ENCODE results near the gene ESYT2. TPM values are rescaled to one million over a fixed set of nuclear protein-coding genes. Genes with fewer than 3 reads are reported as not detected.
A peak's percentile ranks its signal among the peaks of the same experiment; 100 is the strongest.

ESYT2 gene
- total RNA-seq, 1 experiment from 2014 or later, result 98.3 TPM

DNA sequence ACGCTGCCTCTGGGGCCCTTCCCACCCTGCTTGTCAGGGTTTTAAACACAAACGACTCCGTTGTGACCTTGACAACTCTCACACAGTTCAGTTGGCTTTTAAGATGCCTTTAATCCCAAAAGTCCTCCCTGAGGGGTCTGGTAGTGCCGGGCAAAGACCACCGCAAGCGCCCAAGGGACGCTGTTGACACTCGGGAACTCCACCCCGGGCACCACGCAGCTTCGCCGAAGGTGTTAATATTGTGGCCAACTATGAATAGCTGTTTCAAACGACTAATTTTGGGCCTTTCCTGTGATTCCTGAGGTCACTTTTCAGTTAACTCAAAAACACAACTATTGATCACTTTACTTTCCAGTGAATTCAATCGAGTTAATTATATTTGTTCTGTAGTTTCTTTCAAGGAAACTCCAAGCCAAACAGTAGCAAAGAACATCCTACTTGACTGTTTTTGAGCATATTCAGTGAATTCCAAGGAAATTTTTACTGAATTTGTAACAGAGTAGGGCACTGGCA, 958 bp upstream of the ESYT2 start:
- in situ Hi-C loops (cut with HindIII; ENCODE audit: low pct_unique_long_range_greater_than_20kb, low sequenced_read_pairs), result no loop called here
- DNase-seq (ENCODE audit: low read depth), result no peak

DNA sequence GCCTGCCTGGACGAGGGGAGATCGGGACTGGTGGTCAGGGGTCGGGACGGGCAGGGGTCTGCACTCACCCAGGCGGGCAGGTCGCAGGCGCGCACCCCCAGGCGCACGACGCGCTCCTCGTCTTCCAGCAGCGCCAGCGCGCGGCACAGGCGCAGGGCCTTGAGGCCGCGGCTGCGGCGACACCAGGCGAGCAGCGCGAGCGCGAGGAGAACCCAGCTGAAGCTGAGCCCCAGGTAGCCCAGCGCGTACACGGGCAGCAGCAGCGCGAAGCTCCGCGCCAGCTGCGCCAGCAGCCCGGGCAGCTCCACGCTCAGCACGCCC, 328 bp downstream of the ESYT2 start:
- in situ Hi-C loops (cut with HindIII; ENCODE audit: low pct_unique_long_range_greater_than_20kb, low sequenced_read_pairs), result no loop called here
- DNase-seq (ENCODE audit: low read depth), result peak; percentile 61

DNA sequence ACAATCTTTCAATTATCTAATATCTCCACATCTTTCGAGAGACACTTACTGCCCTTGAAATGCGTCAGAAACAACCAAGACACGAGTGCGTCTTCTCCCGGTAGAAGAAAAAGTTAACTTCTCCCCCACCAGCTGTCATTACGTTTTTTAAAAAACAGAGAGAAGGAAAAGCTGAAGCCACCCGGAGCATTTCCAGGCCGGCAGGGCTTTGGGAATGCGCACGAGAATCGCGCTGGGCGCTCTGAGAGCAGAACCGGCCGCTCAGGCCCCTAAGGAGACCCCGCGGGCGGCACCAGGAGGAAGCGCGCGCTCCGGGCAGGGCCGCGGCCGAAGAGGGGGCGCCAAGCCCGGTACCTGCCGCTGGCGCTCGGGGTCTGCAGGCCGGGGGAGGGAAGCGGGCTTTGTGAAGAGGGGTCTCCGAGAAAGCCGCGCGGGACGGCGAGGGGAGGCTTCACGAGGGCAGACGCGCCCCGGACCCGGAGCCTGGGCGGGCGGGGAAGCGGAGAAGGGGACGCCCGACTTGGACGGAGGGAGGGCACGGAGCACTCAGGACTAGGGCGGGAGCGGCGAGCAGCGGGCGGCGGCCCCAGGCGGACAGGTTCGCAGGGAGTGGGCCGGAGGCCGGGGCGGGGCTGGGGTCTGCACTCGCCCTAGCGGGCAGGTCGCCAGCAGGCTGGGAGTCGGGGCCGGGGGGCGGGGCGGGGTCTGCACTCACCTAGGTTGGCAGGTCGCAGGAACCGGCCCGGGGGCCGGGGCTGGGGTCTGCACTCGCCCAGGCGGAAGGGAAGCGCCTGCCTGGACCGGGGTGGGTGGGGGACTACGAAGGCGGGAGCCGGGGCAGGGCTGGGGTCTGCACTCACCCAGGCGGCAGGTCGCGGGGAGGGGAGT, 932 bp downstream of the ESYT2 start:
- DNase-seq (ENCODE audit: low read depth), result no peak
- in situ Hi-C loops (cut with HindIII; ENCODE audit: low pct_unique_long_range_greater_than_20kb, low sequenced_read_pairs), result no loop called here

DNA sequence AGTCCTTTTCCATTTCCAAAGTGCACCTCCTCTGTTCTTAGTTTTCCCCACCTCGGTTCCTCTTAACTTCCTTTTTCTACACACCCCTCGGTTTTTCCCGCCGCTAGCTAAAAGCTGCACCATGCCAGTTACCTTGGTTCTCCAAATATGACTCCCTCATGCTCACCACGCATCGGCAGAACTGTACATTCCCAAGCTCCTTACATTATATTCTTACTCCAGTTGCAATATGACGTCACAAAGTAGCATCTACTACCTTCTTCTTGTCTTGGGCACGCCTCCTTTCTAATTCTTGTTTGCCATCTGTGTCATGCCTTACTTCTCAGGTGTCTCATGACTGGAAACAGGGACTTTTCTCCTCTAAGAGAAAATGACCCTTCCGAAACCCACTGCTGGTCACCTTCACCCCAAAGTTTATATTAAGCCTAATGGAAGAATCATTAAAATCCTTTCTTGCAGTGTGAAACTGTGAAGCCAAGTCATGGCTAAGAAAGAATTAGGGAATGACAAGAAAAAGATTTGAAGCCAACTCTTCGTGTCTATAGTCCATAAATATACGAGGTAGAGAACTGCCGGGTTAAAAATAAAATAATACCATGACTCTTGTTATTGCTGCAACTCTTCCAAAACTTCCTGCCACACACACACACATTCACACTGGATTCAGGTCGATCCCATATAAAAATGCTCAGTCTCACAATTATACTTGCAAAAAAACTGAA, 1.7 kb downstream of the ESYT2 start:
- in situ Hi-C loops (cut with HindIII; ENCODE audit: low pct_unique_long_range_greater_than_20kb, low sequenced_read_pairs), result no loop called here
- peak; percentile 51 for DNase-seq (ENCODE audit: low read depth)

DNA sequence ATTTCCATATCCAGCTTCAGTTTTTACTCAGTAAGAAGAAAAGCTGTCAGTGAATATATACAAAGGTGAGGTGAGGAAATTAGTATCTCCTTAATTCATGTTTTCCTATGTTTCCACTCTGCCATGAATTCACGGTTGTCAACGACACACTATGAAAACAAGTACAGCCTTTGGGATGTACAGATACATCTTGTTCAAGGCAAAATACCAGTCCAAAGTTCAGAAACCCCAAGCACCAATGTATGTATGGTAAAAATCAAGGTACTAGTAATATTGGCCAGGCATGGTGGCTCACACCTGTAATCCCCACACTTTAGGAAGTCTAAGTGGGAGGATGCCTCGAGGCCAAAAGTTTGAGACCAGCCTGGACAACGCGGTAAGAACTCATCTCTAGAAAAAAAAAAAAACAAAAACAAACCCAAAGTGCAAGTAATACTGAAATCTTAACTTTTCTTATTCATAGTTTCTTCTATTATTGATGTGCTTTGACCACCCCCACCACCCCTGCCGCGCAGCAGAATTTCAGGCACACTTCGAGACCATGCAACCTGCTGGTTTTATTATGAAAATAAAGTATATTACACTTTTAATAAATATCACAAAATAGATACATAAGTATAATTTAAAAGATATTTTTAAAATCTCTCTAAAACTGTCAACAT, 3.5 kb downstream of the ESYT2 start:
- in situ Hi-C loops (cut with HindIII; ENCODE audit: low pct_unique_long_range_greater_than_20kb, low sequenced_read_pairs), result no loop called here
- DNase-seq (ENCODE audit: low read depth), result no peak

DNA sequence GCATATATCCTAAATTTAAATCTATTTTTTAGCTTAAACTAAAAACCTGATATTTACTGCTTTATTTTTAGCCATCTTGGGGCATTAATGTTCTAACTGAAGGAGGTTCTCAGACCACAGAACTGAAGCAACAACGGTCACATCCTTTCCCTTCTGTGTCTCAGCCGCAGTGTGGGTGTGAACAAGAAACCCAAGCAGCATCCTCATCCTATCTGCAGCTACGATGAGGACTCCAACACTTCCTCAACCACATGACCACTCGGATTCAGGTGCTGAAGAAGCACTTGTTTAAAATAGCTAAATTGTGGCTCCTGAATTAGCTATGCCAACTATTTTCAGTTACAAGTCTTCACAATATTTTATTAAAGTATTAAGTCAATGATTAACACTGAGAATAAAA, 5.3 kb downstream of the ESYT2 start:
- no peak for DNase-seq (ENCODE audit: low read depth)

DNA sequence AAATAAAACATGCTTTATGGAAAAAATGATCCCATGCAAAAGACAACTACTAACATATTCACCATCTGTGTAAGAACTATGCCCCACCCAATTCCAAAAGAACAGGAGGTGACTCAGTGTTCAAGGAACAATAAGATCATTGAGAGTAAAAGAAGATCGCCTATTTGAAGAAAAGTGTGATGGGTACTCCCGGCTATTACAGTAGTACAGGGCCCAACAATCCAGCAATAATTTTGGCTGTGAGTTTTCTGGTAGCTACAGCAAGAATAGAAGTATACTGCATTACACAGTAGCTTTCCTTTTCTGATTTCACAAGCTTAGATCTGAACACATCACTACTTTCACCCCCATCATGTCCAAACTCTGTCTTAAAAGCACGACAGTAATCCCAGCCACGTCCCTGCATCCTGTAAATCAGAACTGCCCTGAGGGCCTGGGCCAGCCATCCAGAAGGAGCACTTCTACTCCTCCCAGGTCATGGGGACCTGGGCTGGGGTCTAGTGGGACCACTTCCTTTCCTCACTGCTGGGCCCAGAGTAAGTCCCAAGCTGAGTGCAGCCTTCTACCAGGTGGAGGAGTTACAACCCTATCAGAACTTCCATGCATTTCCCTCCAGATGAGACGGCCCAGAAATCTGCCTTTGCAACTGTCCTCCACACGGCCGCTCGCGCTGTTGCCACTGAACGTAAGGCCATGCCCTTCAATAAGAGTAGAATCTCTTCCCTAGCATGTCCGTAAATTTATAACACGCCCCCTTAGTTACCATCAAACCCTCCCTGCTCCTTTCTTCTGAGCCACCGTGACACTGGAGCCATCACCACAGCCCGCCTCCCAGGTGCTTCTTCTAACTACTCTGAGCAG, 7.9 kb downstream of the ESYT2 start:
- in situ Hi-C loops (cut with HindIII; ENCODE audit: low pct_unique_long_range_greater_than_20kb, low sequenced_read_pairs), result no loop called here
- DNase-seq (ENCODE audit: low read depth), result peak; percentile 65

More for the DNA sequence above, 5.3 kb downstream of the ESYT2 start:
- in situ Hi-C loops (cut with HindIII; ENCODE audit: low pct_unique_long_range_greater_than_20kb, low sequenced_read_pairs), result no loop called here

DNA sequence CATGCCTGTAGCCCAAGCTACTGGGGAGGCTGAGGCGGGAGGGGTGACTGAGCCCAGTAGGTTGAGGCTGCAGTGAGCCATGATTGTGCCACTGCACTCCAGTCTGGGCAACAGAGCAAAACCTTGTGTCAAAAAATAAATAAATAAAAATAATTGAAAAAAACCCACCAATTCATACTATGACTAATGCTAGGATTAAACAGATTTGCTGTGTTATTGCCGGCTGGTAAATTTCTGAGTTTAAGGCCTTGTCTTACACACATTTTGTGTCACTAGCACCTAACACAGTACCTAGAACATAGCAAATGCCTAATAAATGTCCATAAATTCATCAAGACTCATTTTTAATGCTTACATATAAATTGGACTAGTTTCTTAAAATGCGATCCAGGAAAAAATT, 8.7 kb downstream of the ESYT2 start:
- in situ Hi-C loops (cut with HindIII; ENCODE audit: low pct_unique_long_range_greater_than_20kb, low sequenced_read_pairs), result no loop called here
- DNase-seq (ENCODE audit: low read depth), result no peak

DNA sequence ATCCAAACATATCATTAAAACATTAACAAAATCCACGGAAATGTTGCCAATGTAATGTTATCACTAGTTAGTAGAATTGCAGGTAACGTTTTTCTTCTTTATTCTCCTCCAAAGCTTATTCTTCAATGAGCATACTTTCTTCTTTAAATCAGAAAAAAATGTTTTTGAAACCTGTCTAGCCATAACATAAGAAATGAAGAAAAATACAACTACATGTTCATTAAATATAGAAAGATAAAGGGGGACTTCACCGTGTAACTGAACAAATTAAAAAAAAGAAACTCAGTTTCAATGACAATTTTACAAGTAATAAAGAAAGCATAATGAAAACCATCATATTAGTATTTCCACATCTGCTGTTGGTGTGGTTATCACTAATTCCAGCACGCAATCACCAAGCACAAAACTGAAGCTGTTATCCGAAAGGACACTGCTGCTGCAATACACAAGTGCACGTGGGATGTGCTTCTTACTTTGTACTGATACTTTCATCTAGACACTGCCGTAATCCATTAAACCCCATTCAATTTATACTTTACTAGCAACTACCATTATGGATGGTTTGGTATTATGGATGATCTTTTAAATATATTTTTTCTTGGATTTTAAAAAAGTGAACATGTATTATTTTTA, 9.6 kb downstream of the ESYT2 start:
- in situ Hi-C loops (cut with HindIII; ENCODE audit: low pct_unique_long_range_greater_than_20kb, low sequenced_read_pairs), result no loop called here
- DNase-seq (ENCODE audit: low read depth), result no peak

DNA sequence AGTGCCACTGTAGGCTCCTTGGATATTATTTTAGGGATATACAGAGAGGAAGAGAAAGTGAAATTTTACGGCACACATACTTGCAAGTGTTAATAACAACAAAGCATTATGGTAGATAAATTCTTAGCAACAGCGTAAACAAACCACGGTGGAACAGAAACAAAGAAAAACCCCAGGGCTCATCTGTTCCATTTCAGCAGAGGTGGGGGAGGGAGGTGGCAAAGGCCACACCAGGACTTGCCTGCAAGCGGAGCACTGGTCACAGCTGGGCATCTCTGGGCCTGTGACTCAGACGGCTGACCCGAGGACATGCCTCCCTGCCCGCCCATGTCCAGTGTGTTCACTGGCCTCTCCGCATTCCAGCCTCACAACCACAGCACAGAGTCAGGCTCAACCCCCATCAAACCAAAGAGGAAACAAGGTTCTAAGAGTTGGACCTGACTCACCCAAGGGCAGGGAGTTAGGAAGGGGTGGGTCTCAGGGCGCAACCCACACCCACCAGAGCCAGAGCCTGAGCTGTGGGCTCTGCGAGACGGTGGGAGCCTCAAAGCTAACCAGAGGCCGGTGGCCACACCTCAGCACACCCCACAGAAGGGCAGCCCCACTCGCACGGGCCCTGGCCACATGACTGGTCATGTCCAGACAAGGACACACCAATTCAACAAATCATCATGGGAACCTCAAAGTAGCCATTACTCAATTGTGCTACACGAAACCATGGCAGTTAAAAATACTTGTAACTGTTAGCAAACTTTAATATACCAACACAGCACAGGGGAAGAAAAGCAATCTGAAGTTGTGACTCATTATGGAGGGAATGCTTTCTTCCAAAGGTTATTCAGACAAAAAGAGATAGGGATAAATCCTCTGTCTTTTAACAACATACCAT, 10.7 kb downstream of the ESYT2 start:
- DNase-seq (ENCODE audit: low read depth), result peak; percentile 100
- in situ Hi-C loops (cut with HindIII; ENCODE audit: low pct_unique_long_range_greater_than_20kb, low sequenced_read_pairs), result no loop called here

DNA sequence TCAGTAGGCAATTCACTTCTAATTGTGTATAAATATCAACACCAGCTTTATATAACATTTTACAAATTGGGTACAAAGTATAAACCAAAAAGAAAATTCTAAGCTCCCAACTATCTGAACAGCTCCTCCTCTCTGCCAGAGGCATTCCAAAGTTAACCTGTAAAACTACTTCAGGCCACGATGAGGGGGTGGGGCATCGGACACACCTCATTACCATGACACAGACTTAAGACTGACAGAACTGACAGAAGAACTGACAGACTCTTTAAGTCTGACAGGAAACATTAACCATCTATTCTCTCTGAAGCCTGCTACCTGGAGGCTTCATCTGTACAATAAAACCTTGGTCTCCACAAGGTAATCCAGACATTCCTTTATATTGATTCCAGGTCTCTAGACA, 12.3 kb downstream of the ESYT2 start:
- peak; percentile 49 for DNase-seq (ENCODE audit: low read depth)

DNA sequence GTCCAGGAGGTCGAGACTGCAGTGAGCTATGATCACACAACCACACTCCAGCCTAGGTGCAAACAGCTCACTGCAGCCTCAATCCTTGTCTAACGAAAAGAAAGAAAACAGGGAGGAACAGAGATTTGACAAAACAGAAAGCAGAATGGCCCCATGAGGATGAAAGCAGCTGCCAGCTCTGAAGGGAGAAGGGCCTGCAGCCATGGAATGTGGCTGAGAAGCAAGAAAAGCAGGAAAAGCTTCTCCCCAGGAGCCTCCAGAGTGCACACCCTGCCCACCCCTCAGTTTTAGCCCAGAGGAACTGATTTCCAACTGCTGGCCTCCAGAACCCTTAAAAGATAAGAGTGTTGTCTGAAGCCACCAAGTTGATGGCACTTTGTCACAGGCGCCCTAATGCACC, 13.0 kb downstream of the ESYT2 start:
- no peak for DNase-seq (ENCODE audit: low read depth)
- in situ Hi-C loops (cut with HindIII; ENCODE audit: low pct_unique_long_range_greater_than_20kb, low sequenced_read_pairs), result no loop called here

More for the DNA sequence above, 12.3 kb downstream of the ESYT2 start:
- in situ Hi-C loops (cut with HindIII; ENCODE audit: low pct_unique_long_range_greater_than_20kb, low sequenced_read_pairs), result no loop called here

DNA sequence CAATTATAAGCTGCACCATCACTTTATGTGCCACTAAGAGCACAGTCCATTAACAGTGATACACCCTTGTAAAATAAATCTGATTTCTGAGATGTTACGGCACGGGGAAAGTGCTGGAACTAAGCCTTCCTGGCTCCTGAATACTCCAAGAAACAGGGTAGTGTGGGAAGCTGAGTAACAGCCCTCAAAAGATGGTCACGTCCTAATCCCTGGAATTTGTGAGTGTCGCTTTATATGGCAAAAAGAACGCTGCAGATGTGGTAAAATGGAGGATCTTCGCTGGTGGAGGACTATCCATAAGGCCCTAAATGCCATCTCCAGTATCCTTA, 13.5 kb downstream of the ESYT2 start:
- in situ Hi-C loops (cut with HindIII; ENCODE audit: low pct_unique_long_range_greater_than_20kb, low sequenced_read_pairs), result no loop called here
- no peak for DNase-seq (ENCODE audit: low read depth)

DNA sequence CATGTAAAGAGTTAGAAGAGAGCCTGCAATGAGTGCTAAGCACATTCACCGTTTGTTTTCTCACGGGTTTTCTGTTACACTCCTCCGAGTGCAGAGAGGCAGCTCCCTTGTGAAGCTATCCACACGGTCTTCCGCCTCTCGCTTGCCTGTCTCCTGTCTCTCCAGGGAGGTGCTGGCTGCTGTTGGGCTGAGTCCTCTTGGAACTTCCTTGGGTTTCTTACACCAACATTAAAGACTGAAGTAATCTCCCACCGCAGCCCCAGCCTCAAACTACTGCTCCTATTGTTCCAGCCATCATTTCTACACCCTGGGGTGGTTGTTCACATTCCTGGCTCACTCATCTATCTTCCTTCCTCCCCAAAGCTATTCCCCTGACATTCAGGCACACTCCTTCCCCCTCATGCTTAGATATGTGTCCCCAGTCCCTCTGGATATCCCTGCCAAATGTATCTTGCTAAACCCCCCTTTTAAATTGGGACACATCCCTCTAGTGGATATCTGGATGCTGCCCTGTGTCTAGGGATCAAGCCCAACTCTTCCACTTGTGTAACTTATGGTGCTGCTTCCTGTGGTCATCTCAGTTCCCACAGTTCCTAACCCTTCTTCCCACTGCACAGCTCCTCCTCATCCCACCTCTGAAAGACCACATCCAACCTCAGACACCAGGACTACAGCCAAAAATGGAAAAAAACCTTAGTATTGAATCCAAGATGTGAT, 14.1 kb downstream of the ESYT2 start:
- in situ Hi-C loops (cut with HindIII; ENCODE audit: low pct_unique_long_range_greater_than_20kb, low sequenced_read_pairs), result no loop called here
- no peak for DNase-seq (ENCODE audit: low read depth)

DNA sequence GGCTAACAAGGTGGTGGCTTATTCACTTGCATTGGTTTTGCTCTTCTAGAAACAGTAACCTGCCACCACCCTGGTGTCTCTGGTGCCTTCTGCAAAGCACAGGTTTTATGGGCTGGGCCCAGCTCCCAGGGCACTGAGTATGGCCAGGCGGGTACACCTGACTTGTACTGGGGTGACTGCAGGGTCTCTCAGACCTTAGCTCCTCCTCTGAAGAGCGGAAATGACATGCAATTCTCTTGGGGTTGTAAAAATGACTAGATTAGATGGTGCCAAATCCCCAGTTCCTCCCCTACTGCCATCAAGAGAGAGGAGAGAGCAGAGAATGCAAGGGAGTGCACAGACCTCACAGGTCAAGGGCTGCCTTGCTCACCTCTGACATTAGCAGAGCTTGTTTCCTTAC, 14.7 kb downstream of the ESYT2 start:
- in situ Hi-C loops (cut with HindIII; ENCODE audit: low pct_unique_long_range_greater_than_20kb, low sequenced_read_pairs), result no loop called here
- DNase-seq (ENCODE audit: low read depth), result no peak

DNA sequence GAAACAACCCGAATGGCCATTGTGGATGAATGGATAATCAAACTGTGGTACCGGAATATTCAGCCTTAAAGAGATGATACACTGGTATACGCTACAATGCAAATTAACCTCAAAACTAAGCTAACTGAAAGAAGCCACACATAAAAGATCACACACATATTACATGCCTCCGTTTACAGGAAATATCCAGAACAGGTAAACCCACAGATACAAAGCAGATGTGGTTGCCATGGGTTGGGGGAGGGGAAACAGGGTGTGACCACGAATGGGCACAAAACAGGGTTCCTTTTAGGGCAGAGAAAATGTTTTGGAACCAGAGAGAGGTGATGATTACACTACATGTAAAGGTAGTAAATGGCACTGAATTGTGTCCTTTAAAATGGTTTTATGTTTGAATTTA, 16.6 kb downstream of the ESYT2 start:
- no peak for DNase-seq (ENCODE audit: low read depth)
- in situ Hi-C loops (cut with HindIII; ENCODE audit: low pct_unique_long_range_greater_than_20kb, low sequenced_read_pairs), result no loop called here

All from Caki2 (cell line).